ENCODE measurements around the gene LASP1. TPM values are rescaled to one million over a fixed set of nuclear protein-coding genes. Genes with fewer than 3 reads are reported as not detected.

LASP1 gene
- total RNA-seq, 2 donors from 2014 or later, result 70.3 to 76.1 TPM

- no peak overlapping the region for H3K27ac ChIP-seq
- no peak for ATAC-seq
- no peak for DNase-seq
- no peak overlapping the region for H3K4me3 ChIP-seq
- 88 to 100% methylated on average over 1 of the region's 1 CpG for WGBS, 2 donors
- no peaks in the 10 kb centered on the region for H3K9me3 ChIP-seq
- H3K36me3 ChIP-seq (replicated peaks in 1 of 2; ENCODE audit: insufficient read depth in 1 of 2, low read depth in 2 of 2), result peaks cover 9 to 15% of the 10 kb centered on the region in 2 donors
- intact Hi-C loops (cut with DNase I), result no loop called here
- no peak for TF ChIP-seq CTCF (IDR thresholded peaks at IDR 0.05)
- no peak for TF ChIP-seq POLR2A (IDR thresholded peaks at IDR 0.05)
- H3K27me3 ChIP-seq, result no peaks in the 10 kb centered on the region
- H3K4me1 ChIP-seq, result peaks cover 28% of the 10 kb centered on the region
Measured at GRCh38 chr17:38848557-38848891, 21.3 kb upstream of the LASP1 start.

GRCh38 chr17:38848939-38849605 lies 20.8 kb upstream of the LASP1 start:
- intact Hi-C loops (cut with DNase I), result no loop called here
- Histone ChIP-seq H3K4me3 (no peak overlapping the region), H3K27ac (no peak overlapping the region), H3K27me3 (no peaks in the 10 kb centered on the region), H3K36me3 (replicated peaks in 1 of 2; ENCODE audit: insufficient read depth in 1 of 2, low read depth in 2 of 2) (peaks cover 9 to 15% of the 10 kb centered on the region in 2 donors), H3K4me1 (peaks cover 30% of the 10 kb centered on the region), H3K9me3 (no peaks in the 10 kb centered on the region)
- WGBS, 2 donors, result 80 to 85% methylated on average over 16 of the region's 16 CpGs
- DNase-seq (no peak), ATAC-seq (no peak)
- no peak for TF ChIP-seq CTCF (IDR thresholded peaks at IDR 0.05)
- TF ChIP-seq POLR2A (IDR thresholded peaks at IDR 0.05), result no peak

- Histone ChIP-seq H3K27ac (no peak overlapping the region), H3K36me3 (replicated peaks in 1 of 2; ENCODE audit: insufficient read depth in 1 of 2, low read depth in 2 of 2) (peaks cover 9 to 15% of the 10 kb centered on the region in 2 donors), H3K4me3 (no peak overlapping the region), H3K4me1 (peaks cover 28% of the 10 kb centered on the region), H3K9me3 (no peaks in the 10 kb centered on the region), H3K27me3 (no peaks in the 10 kb centered on the region)
- intact Hi-C loops (cut with DNase I), result no loop called here
- DNase-seq, result no peak
- no peak for ATAC-seq
- TF ChIP-seq POLR2A (IDR thresholded peaks at IDR 0.05), result no peak
- TF ChIP-seq CTCF (IDR thresholded peaks at IDR 0.05), result no peak
- 67 to 72% methylated on average over 7 of the region's 7 CpGs for WGBS, 2 donors
Measured at GRCh38 chr17:38850374-38850773, 19.5 kb upstream of the LASP1 start.

- 34% methylated on average over 2 of the region's 2 CpGs for WGBS, 2 donors
- Histone ChIP-seq H3K27ac (no peak overlapping the region), H3K4me3 (no peak overlapping the region), H3K27me3 (no peaks in the 10 kb centered on the region), H3K4me1 (peaks cover 28% of the 10 kb centered on the region), H3K36me3 (replicated peaks in 1 of 2; ENCODE audit: insufficient read depth in 1 of 2, low read depth in 2 of 2) (peaks cover 9 to 15% of the 10 kb centered on the region in 2 donors), H3K9me3 (no peaks in the 10 kb centered on the region)
- intact Hi-C loops (cut with DNase I), result no loop called here
- ATAC-seq (no peak), DNase-seq (no peak)
- TF ChIP-seq CTCF (IDR thresholded peaks at IDR 0.05), result no peak
- TF ChIP-seq POLR2A (IDR thresholded peaks at IDR 0.05), result no peak
Measured at GRCh38 chr17:38851434-38851833, 18.4 kb upstream of the LASP1 start.

- DNase-seq (no peak), ATAC-seq (peak; percentile 1)
- 0 to 1% methylated on average over 17 to 19 of the region's 19 CpGs for WGBS, 2 donors
- H3K27me3 ChIP-seq, result no peaks in the 10 kb centered on the region
- intact Hi-C loops (cut with DNase I), result no loop called here
- peak overlapping the region; percentile 90 to 95 (median 92) for H3K27ac ChIP-seq
- no peaks in the 10 kb centered on the region for H3K9me3 ChIP-seq
- peak overlapping the region; percentile 55 to 93 for H3K4me3 ChIP-seq
- H3K4me1 ChIP-seq, result peaks cover 28% of the 10 kb centered on the region
- TF ChIP-seq POLR2A (IDR thresholded peaks at IDR 0.05), result no peak
- TF ChIP-seq CTCF (IDR thresholded peaks at IDR 0.05), result no peak
- peaks cover 4 to 14% of the 10 kb centered on the region in 2 donors for H3K36me3 ChIP-seq (replicated peaks in 1 of 2; ENCODE audit: insufficient read depth in 1 of 2, low read depth in 2 of 2)
Measured at GRCh38 chr17:38852771-38853291, 17.0 kb upstream of the LASP1 start.

Measured in body of pancreas (tissue), 4 donors.